H9 (cell line): ENCODE measurements around the gene FPGS. TPM values are rescaled to one million over a fixed set of nuclear protein-coding genes. Genes with fewer than 3 reads are reported as not detected.

Experiments
- DNase-seq: peaks from one replicate; pipeline ENCODE4 v3.0.0-alpha.2; 2017
- H2AFZ ChIP-seq: one replicate; pipeline ENCODE4 v1.6.1; 2013; ENCODE audit warnings: mild to moderate bottlenecking, low read length, control low read depth, moderate library complexity
- H2AK5ac ChIP-seq: 2 replicates; pipeline ENCODE4 v1.6.1; 2013; ENCODE audit warnings: low read length, control low read depth, mixed read lengths; ENCODE audit not compliant: insufficient read length
- H2BK120ac ChIP-seq: one replicate; pipeline ENCODE4 v1.6.1; 2013; ENCODE audit warnings: low read depth, mild to moderate bottlenecking, low read length, control low read depth, inconsistent platforms; ENCODE audit not compliant: poor library complexity, severe bottlenecking
- H2BK12ac ChIP-seq: 2 replicates; pipeline ENCODE4 v1.6.1; 2013; ENCODE audit warnings: low read length, control low read depth, mixed read lengths, low read depth; ENCODE audit not compliant: insufficient read length
- H2BK15ac ChIP-seq: 2 replicates; pipeline ENCODE4 v1.6.1; 2013; ENCODE audit warnings: low read depth, low read length, control low read depth
- H2BK20ac ChIP-seq: one replicate; pipeline ENCODE4 v1.6.1; 2013; ENCODE audit warnings: low read depth, mild to moderate bottlenecking, low read length, control low read depth, inconsistent platforms; ENCODE audit not compliant: poor library complexity, severe bottlenecking
- H2BK5ac ChIP-seq: 2 replicates; pipeline ENCODE4 v1.6.1; 2013; ENCODE audit warnings: low read length, control low read depth, mixed read lengths; ENCODE audit not compliant: insufficient read length
- H3K14ac ChIP-seq: 2 replicates; pipeline ENCODE4 v1.6.1; 2013; ENCODE audit warnings: low read length, control low read depth; ENCODE audit not compliant: insufficient read depth
- H3K18ac ChIP-seq: 2 replicates; pipeline ENCODE4 v1.6.1; 2013; ENCODE audit warnings: low read depth, mild to moderate bottlenecking, mixed read lengths, low read length, control low read depth; ENCODE audit not compliant: insufficient read length
- H3K23ac ChIP-seq: 2 replicates; pipeline ENCODE4 v1.6.1; 2013; ENCODE audit warnings: low read length, control low read depth, mixed read lengths, low read depth; ENCODE audit not compliant: insufficient read length
- H3K23me2 ChIP-seq: 2 replicates; pipeline ENCODE4 v1.6.1; 2013; ENCODE audit warnings: low read depth, mild to moderate bottlenecking, mixed read lengths, low read length, control low read depth; ENCODE audit not compliant: insufficient read length, poor library complexity, severe bottlenecking
- H3K27ac ChIP-seq: 2 replicates; pipeline ENCODE4 v1.5.1; 2013; ENCODE audit warnings: low read length, control low read depth, mixed read lengths, low read depth; ENCODE audit not compliant: insufficient read length
- H3K27me3 ChIP-seq: 2 replicates; pipeline ENCODE4 v1.6.1; 2013; ENCODE audit warnings: low read length, control low read depth, inconsistent platforms; ENCODE audit not compliant: insufficient read depth
- H3K4ac ChIP-seq: 2 replicates; pipeline ENCODE4 v1.6.1; 2013; ENCODE audit warnings: low read depth, mild to moderate bottlenecking, control low read depth, inconsistent platforms, low read length, moderate library complexity
- H3K4me1 ChIP-seq: 2 replicates; pipeline ENCODE4 v1.6.1; 2013; ENCODE audit warnings: low read length, control low read depth, inconsistent platforms; ENCODE audit not compliant: insufficient read depth
- H3K4me2 ChIP-seq: 2 replicates; pipeline ENCODE4 v1.6.1; 2013; ENCODE audit warnings: low read length, control low read depth, mixed read lengths; ENCODE audit not compliant: insufficient read length, insufficient read depth
- H3K56ac ChIP-seq: 2 replicates; pipeline ENCODE4 v1.6.1; 2013; ENCODE audit warnings: low read depth, mild to moderate bottlenecking, mixed read lengths, low read length, control low read depth; ENCODE audit not compliant: insufficient read length
- H3K79me1 ChIP-seq: 2 replicates; pipeline ENCODE4 v1.6.1; 2013; ENCODE audit warnings: low read depth, mild to moderate bottlenecking, moderate library complexity, low read length, control low read depth, inconsistent platforms; ENCODE audit not compliant: insufficient read depth, poor library complexity, severe bottlenecking
- H3K79me2 ChIP-seq: 2 replicates; pipeline ENCODE4 v1.6.1; 2013; ENCODE audit warnings: low read length, control low read depth, inconsistent platforms; ENCODE audit not compliant: insufficient read depth
- H3K9ac ChIP-seq: 2 replicates; pipeline ENCODE4 v1.6.1; 2013; ENCODE audit warnings: low read length, control low read depth, mixed read lengths; ENCODE audit not compliant: insufficient read length; ENCODE audit errors: extremely low read depth
- H3K9me3 ChIP-seq: one replicate; pipeline ENCODE4 v1.6.1; 2013; ENCODE audit warnings: low read depth, low read length, inconsistent platforms; ENCODE audit not compliant: control insufficient read depth
- H3T11ph ChIP-seq: one replicate; pipeline ENCODE4 v1.6.1; 2013; ENCODE audit warnings: mild to moderate bottlenecking, low read length, control low read depth, inconsistent platforms
- H4K20me1 ChIP-seq: one replicate; pipeline ENCODE4 v1.6.1; 2013; ENCODE audit not compliant: control insufficient read depth, insufficient read length, insufficient read depth
- H4K5ac ChIP-seq: 2 replicates; pipeline ENCODE4 v1.6.1; 2013; ENCODE audit warnings: low read depth, mild to moderate bottlenecking, mixed read lengths, low read length, control low read depth; ENCODE audit not compliant: insufficient read length
- H4K8ac ChIP-seq: replicated peaks from 2 replicates; pipeline ENCODE4 v1.6.1; 2013; ENCODE audit warnings: low read length, control low read depth, mixed read lengths, low read depth; ENCODE audit not compliant: insufficient read length
- H4K91ac ChIP-seq: 2 replicates; pipeline ENCODE4 v1.6.1; 2013; ENCODE audit warnings: low read depth, mild to moderate bottlenecking, moderate library complexity, mixed read lengths, low read length, control low read depth; ENCODE audit not compliant: insufficient read length
- H3K27ac Mint-ChIP-seq, 3 experiments: 2 replicates in 2 of 3; 3 replicates in 1 of 3; pipeline ENCODE4 v1.8.0; 2020 to 2021; ENCODE audit warnings: mixed read lengths in 3 of 3, mild to moderate bottlenecking in 1 of 3, moderate library complexity in 1 of 3
- H3K27me3 Mint-ChIP-seq: 2 replicates; pipeline ENCODE4 v1.8.0; 2021; ENCODE audit warnings: low read depth, mild to moderate bottlenecking, moderate library complexity, mixed read lengths
- H3K36me3 Mint-ChIP-seq, 3 experiments: 2 replicates in 2 of 3; 3 replicates in 1 of 3; pipeline ENCODE4 v1.8.0; 2020 to 2021; ENCODE audit warnings: low read depth in 3 of 3, mixed read lengths in 3 of 3; ENCODE audit not compliant: insufficient read depth in 1 of 3
- H3K4me1 Mint-ChIP-seq, 2 experiments: 2 replicates each; pipeline ENCODE4 v1.8.0; 2020; ENCODE audit warnings: mixed read lengths in 2 of 2
- H3K4me3 Mint-ChIP-seq, 2 experiments: 2 replicates in 1 of 2; 3 replicates in 1 of 2; pipeline ENCODE4 v1.8.0; 2020 to 2021; ENCODE audit warnings: mild to moderate bottlenecking in 2 of 2, mixed read lengths in 2 of 2, moderate library complexity in 1 of 2
- H3K9me3 Mint-ChIP-seq, 2 experiments: 2 replicates in 1 of 2; 3 replicates in 1 of 2; pipeline ENCODE4 v1.8.0; 2020; ENCODE audit warnings: mild to moderate bottlenecking in 2 of 2, mixed read lengths in 2 of 2, moderate library complexity in 1 of 2
- CTCF ChIP-seq: fragments of 200-600 bp; sonication (generic); conservative IDR thresholded peaks from 3 replicates; pipeline ENCODE4 v1.8.0; 2021; ENCODE audit warnings: antibody characterized with exemption, mild to moderate bottlenecking
- WGBS: extraction: QIAGEN DNeasy Blood & Tissue Kit; methylation state at CpG from one replicate; pipeline ENCODE4 v1.1.7; 2013; ENCODE audit warnings: missing lambda C conversion rate, low lambda C conversion rate, mixed read lengths; ENCODE audit not compliant: insufficient read length; ENCODE audit errors: extremely low coverage; 5-methylcytosine and 5-hydroxymethylcytosine counted together
- total RNA-seq: library from RNA; stranded (reverse); gene quantifications from 2 replicates; pipeline ENCODE4 v1.2.1, GENCODE V29; 2021

The FPGS gene
- total RNA-seq, 1 experiment from 2014 or later = 68.4 TPM

- peaks cover 5 to 12% of the 10 kb centered on the region in 2 experiments; a peak in 3 of 5 replicates for H3K9me3 Mint-ChIP-seq
- WGBS = no CpG with 5 or more reads among the region's 6 CpGs
- no peak overlapping the region for H3K4ac ChIP-seq
Observed at GRCh38 chr9:127847178-127847510, 44.5 kb downstream of the FPGS start.

More at GRCh38 chr9:127847178-127847510, 44.5 kb downstream of the FPGS start:
- H2BK20ac ChIP-seq = no peak overlapping the region
- peaks cover 0 to 8% (median 4%) of the 10 kb centered on the region in 3 experiments; a peak in 3 of 7 replicates for H3K36me3 Mint-ChIP-seq
- no peak overlapping the region for H3T11ph ChIP-seq
- H3K27me3 ChIP-seq = no peaks in the 10 kb centered on the region
- no peak overlapping the region for H3K4me3 Mint-ChIP-seq
- no peak overlapping the region for H3K23ac ChIP-seq
- H4K5ac ChIP-seq = no peak overlapping the region
- H3K79me1 ChIP-seq = no peaks in the 10 kb centered on the region
- no peak overlapping the region for H2BK12ac ChIP-seq
- H3K4me2 ChIP-seq = no peak overlapping the region
- TF ChIP-seq CTCF = no peak
- no peaks in the 10 kb centered on the region for H3K79me2 ChIP-seq
- no peak overlapping the region for H3K27ac ChIP-seq
- H3K27me3 Mint-ChIP-seq = peaks cover 2% of the 10 kb centered on the region
- no peak overlapping the region for H3K56ac ChIP-seq
- no peak overlapping the region for H2BK5ac ChIP-seq
- no peak overlapping the region for H2AK5ac ChIP-seq
- no peaks in the 10 kb centered on the region for H3K23me2 ChIP-seq
- no peak overlapping the region for H2BK15ac ChIP-seq
- H3K4me1 Mint-ChIP-seq = peaks cover 4 to 6% of the 10 kb centered on the region in 2 experiments; a peak in 3 of 4 replicates
- H4K8ac ChIP-seq = no peak overlapping the region
- H3K14ac ChIP-seq = no peak overlapping the region
- no peak overlapping the region for H4K91ac ChIP-seq
- no peak overlapping the region for H2AFZ ChIP-seq
- no peak overlapping the region for H3K9ac ChIP-seq
- no peaks in the 10 kb centered on the region for H3K4me1 ChIP-seq
- DNase-seq = no peak
- no peak overlapping the region for H2BK120ac ChIP-seq
- no peak overlapping the region for H3K27ac Mint-ChIP-seq
- H3K9me3 ChIP-seq = no peaks in the 10 kb centered on the region
- no peak overlapping the region for H3K18ac ChIP-seq
- H4K20me1 ChIP-seq = no peaks in the 10 kb centered on the region
